ENCODE results near the gene TAOK1.

TAOK1 gene

GRCh38 chr17:29358416-29358815 lies 31.7 kb upstream of the TAOK1 start:
- Histone ChIP-seq H3K36me3 (replicated peaks; ENCODE audit: low read depth, low read length) (no peaks in the 10 kb centered on the region), H4K20me1 (ENCODE audit: insufficient read depth, low read length) (no peaks in the 10 kb centered on the region), H3K4me3 (ENCODE audit: low read length) (no peak overlapping the region), H2AFZ (ENCODE audit: low read depth, low read length) (no peak overlapping the region), H3K27ac (ENCODE audit: low read length) (no peak overlapping the region), H3K9ac (ENCODE audit: low read length) (no peak overlapping the region), H3K9me3 (ENCODE audit: insufficient read depth, low read length) (no peaks in the 10 kb centered on the region), H3K4me2 (ENCODE audit: low read length) (no peak overlapping the region), H3K27me3 (ENCODE audit: low read depth, low read length) (no peaks in the 10 kb centered on the region), H3K79me2 (ENCODE audit: low read length) (no peaks in the 10 kb centered on the region), H3K4me1 (ENCODE audit: low read length) (peaks cover 23% of the 10 kb centered on the region)
- no peak for TF ChIP-seq CTCF (IDR thresholded peaks at IDR 0.05; ENCODE audit: low read depth, low read length)

- Histone ChIP-seq H3K27ac (ENCODE audit: low read length) (no peak overlapping the region), H3K4me2 (ENCODE audit: low read length) (no peak overlapping the region)
- TF ChIP-seq EZH2phosphoT487 (IDR thresholded peaks at IDR 0.05; ENCODE audit: low read depth): no peak
- TF ChIP-seq CTCF (IDR thresholded peaks at IDR 0.05; ENCODE audit: low read depth, low read length): no peak
These were observed 30.4 kb upstream of the TAOK1 start for GRCh38 chr17:29359777-29360176.

GRCh38 chr17:29363716-29364115 lies 26.4 kb upstream of the TAOK1 start:
- Histone ChIP-seq H3K4me1 (ENCODE audit: low read length) (peaks cover 5% of the 10 kb centered on the region), H3K4me3 (ENCODE audit: low read length) (no peak overlapping the region)

More at GRCh38 chr17:29359777-29360176, 30.4 kb upstream of the TAOK1 start:
- Histone ChIP-seq H3K9ac (ENCODE audit: low read length) (no peak overlapping the region), H4K20me1 (ENCODE audit: insufficient read depth, low read length) (no peaks in the 10 kb centered on the region), H3K9me3 (ENCODE audit: insufficient read depth, low read length) (no peaks in the 10 kb centered on the region), H3K27me3 (ENCODE audit: low read depth, low read length) (no peaks in the 10 kb centered on the region), H3K36me3 (replicated peaks; ENCODE audit: low read depth, low read length) (no peaks in the 10 kb centered on the region), H3K4me3 (ENCODE audit: low read length) (no peak overlapping the region), H3K4me1 (ENCODE audit: low read length) (peaks cover 23% of the 10 kb centered on the region), H3K79me2 (ENCODE audit: low read length) (no peaks in the 10 kb centered on the region), H2AFZ (ENCODE audit: low read depth, low read length) (no peak overlapping the region)

GRCh38 chr17:29364691-29365090 lies 25.5 kb upstream of the TAOK1 start:
- Histone ChIP-seq H3K79me2 (ENCODE audit: low read length) (no peaks in the 10 kb centered on the region), H2AFZ (ENCODE audit: low read depth, low read length) (no peak overlapping the region)
- TF ChIP-seq CTCF (IDR thresholded peaks at IDR 0.05; ENCODE audit: low read depth, low read length) (no peak), EZH2phosphoT487 (IDR thresholded peaks at IDR 0.05; ENCODE audit: low read depth) (no peak)

More at GRCh38 chr17:29363716-29364115, 26.4 kb upstream of the TAOK1 start:
- H3K4me2 ChIP-seq (ENCODE audit: low read length): no peak overlapping the region
- H4K20me1 ChIP-seq (ENCODE audit: insufficient read depth, low read length): no peaks in the 10 kb centered on the region
- TF ChIP-seq EZH2phosphoT487 (IDR thresholded peaks at IDR 0.05; ENCODE audit: low read depth): no peak
- TF ChIP-seq CTCF (IDR thresholded peaks at IDR 0.05; ENCODE audit: low read depth, low read length): no peak
- no peaks in the 10 kb centered on the region for H3K9me3 ChIP-seq (ENCODE audit: insufficient read depth, low read length)
- H3K27ac ChIP-seq (ENCODE audit: low read length): no peak overlapping the region
- H3K9ac ChIP-seq (ENCODE audit: low read length): no peak overlapping the region
- H3K36me3 ChIP-seq (replicated peaks; ENCODE audit: low read depth, low read length): no peaks in the 10 kb centered on the region
- H3K27me3 ChIP-seq (ENCODE audit: low read depth, low read length): no peaks in the 10 kb centered on the region
- no peak overlapping the region for H2AFZ ChIP-seq (ENCODE audit: low read depth, low read length)
- no peaks in the 10 kb centered on the region for H3K79me2 ChIP-seq (ENCODE audit: low read length)

More at GRCh38 chr17:29364691-29365090, 25.5 kb upstream of the TAOK1 start:
- no peak overlapping the region for H3K4me3 ChIP-seq (ENCODE audit: low read length)
- H3K9me3 ChIP-seq (ENCODE audit: insufficient read depth, low read length): no peaks in the 10 kb centered on the region
- H4K20me1 ChIP-seq (ENCODE audit: insufficient read depth, low read length): no peaks in the 10 kb centered on the region
- H3K27ac ChIP-seq (ENCODE audit: low read length): no peak overlapping the region
- peaks cover 7% of the 10 kb centered on the region; the same call in 1 of the 2 replicates for H3K4me1 ChIP-seq (ENCODE audit: low read length)
- H3K27me3 ChIP-seq (ENCODE audit: low read depth, low read length): no peaks in the 10 kb centered on the region
- H3K4me2 ChIP-seq (ENCODE audit: low read length): no peak overlapping the region
- H3K9ac ChIP-seq (ENCODE audit: low read length): no peak overlapping the region
- no peaks in the 10 kb centered on the region for H3K36me3 ChIP-seq (replicated peaks; ENCODE audit: low read depth, low read length)

Data from OCI-LY3 (cell line).